COLO829 (cell line): ENCODE results near the gene UBE2L5.
"Not testable (repeated sequence)": the region's sequence is repeated elsewhere in the genome, so short reads cannot be mapped to it uniquely, and the experiment has no call there.

Experiments used
- DNase-seq: peaks from one replicate; pipeline ENCODE4 v3.0.0; 2012; ENCODE audit warnings: low spot score

The UBE2L5 gene

GRCh38 chr13:30440910-30441703 lies 18.8 kb downstream of the UBE2L5 start:
- DNase-seq: no peak

GRCh38 chr13:30442926-30443325 lies 20.6 kb downstream of the UBE2L5 start:
- no peak for DNase-seq

DNA sequence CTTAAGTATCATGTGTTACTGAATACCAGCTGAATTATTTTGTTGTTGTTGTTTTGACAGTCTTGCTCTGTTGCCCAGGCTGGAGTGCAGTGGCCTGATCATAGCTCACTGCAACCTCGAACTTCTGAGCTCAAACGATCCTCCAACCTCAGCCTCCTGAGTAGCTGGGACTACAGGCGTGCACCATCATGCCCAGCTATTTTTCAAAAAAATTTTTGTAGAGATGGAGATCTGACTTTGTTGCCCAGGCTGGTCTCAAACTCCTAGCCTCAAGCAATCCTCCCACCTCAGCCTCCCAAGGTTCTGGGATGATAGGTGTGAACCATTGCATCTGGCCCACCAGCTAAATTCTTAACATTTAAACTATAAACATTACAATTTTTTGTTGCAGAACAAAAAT lies 21.2 kb downstream of the UBE2L5 start:
- not testable (repeated sequence) for DNase-seq

GRCh38 chr13:30443957-30444404 lies 21.7 kb downstream of the UBE2L5 start:
- no peak for DNase-seq

- no peak for DNase-seq
Measured at GRCh38 chr13:30446126-30446500, 23.8 kb downstream of the UBE2L5 start.

GRCh38 chr13:30448441-30448840 lies 26.1 kb downstream of the UBE2L5 start:
- no peak for DNase-seq

- DNase-seq: no peak
Measured at GRCh38 chr13:30450066-30450465, 27.8 kb downstream of the UBE2L5 start.

DNA sequence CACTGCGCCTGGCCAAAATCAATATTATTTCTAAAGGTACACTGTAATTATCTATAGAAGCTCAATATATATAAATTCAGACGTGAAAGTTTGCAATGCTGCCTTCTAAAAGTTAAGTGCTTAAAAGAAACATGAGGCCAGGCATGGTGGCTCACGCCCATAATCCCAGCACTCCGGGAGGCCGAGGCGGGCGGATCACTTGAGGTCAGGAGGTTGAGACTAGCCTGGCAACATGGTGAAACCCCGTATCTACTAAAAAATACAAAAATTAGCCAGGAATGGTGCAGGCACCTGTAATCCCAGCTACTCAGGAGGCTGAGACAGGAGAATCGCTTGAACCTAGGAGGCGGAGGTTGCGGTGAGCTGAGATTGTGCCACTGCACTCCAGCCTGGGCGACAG lies 29.2 kb downstream of the UBE2L5 start:
- not testable (repeated sequence) for DNase-seq

DNA sequence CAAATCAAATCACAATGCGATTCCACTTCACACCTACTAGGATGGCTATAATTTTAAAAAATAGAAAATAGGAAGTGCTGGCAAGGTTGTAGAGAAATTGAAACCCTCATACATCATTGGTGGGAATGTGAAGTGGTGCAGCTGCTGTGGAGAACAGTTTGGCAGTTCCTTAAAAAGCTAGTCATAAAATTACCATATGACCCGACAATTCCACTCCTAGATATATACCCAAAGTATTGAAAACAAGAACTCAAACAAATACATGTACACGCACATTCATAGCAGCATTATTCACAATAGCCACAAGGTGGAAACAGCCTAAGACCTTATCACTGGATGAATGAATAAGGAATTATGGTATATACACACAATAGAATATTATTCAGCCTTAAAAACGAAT lies 31.4 kb downstream of the UBE2L5 start:
- no peak for DNase-seq

- DNase-seq: no peak
Measured at GRCh38 chr13:30454991-30455390, 32.7 kb downstream of the UBE2L5 start.

- no peak for DNase-seq
Measured at GRCh38 chr13:30456290-30456689, 34.0 kb downstream of the UBE2L5 start.

GRCh38 chr13:30457306-30457891 lies 35.1 kb downstream of the UBE2L5 start:
- no peak for DNase-seq

- DNase-seq: not testable (repeated sequence)
Measured at GRCh38 chr13:30461279-30462066, 39.2 kb downstream of the UBE2L5 start.

GRCh38 chr13:30463787-30464495 lies 41.6 kb downstream of the UBE2L5 start:
- no peak for DNase-seq

DNA sequence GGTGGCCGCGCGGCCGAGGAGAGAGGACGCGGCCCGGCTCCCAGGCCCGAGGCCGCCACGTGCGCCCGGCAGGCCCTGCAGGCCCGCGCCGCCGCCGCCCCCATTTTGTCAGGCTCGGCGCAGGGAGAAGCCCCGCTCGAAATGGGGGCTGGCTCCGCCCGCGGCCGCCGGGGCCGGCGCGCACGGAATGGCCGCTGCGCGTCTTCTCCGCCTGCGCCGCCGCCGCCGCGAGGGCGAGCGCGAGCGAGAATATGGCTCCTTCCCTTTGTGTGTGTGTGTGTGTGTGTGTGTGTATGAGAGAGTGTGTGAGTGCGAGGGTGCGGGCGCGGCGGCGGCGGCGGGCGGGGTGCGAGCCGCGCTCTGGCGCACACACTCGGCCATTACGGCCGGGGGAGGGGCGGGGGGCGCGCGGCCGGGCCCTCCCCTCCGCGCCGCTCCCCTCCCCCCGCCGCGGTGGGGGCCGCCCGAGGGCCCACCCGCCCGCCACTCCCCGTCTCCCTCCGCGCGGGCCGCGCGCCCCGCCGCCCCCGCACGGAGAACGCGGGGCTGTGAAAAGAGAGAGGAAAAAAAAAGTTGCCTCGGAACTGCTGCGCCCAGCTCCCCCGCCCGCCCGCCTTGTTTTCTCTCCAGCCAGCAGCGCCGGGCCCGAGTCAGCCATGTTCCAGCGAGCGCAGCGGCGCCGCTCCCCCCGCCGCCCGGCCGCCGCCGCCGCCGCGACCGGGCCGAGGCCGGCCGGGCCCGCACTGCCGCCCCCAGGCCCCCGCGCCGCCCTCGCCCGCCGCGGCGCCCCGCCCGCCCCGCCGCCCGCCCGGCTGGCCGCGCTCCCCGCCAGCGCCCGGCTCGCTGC lies 42.4 kb downstream of the UBE2L5 start:
- DNase-seq: peak; percentile 31

GRCh38 chr13:30465343-30465592 lies 43.0 kb downstream of the UBE2L5 start:
- DNase-seq: no peak

GRCh38 chr13:30465593-30466357 lies 43.5 kb downstream of the UBE2L5 start, which contains the start of gene HMGB1:
Gene HMGB1 (minus strand): TSS chr13:30465936. CDS start chr13:30463680, 2,256 bp downstream.
- DNase-seq: peak; percentile 96

DNA sequence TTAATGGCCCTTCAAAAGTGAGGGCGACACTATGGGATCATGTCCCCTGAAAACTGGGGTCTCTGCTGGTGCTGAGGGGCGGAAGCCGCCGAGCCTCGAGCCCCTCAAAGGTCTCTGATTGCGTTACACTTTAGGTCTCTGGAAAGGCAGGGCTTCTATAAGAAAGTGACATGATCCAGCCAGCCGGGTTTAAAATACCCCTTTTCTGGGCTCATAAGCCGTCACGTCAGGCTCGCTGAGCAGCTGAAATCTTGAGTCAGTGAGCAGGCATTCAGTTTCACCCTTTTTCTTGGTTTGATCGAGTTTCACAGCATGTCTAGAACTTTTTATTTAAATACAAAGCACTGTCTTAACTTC lies 44.0 kb downstream of the UBE2L5 start:
- DNase-seq: no peak

GRCh38 chr13:30466841-30467252 lies 44.6 kb downstream of the UBE2L5 start:
- no peak for DNase-seq

DNA sequence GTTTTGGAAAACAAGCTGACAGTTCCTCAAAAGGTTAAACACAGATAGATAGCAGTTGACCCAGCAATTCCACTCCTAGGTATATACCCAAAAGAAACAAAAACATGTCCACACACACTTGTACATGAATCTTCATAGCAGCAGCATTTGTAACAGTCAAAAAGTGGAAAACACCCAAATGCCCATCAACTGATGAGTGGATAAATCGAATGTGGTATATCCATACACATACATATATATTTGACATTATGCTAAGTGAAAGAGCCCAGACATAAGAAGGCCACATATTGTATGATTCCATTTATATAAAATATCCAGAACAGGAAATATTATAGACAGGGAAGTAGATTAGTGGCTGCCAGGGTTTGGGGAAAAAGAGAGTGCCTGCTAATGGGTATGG lies 51.4 kb downstream of the UBE2L5 start:
- no peak for DNase-seq
